ENCODE data around the gene CCR9. TPM values are rescaled to one million over a fixed set of nuclear protein-coding genes. Genes with fewer than 3 reads are reported as not detected.

The CCR9 gene
- total RNA-seq, 1 experiment from 2014 or later: not detected

DNA sequence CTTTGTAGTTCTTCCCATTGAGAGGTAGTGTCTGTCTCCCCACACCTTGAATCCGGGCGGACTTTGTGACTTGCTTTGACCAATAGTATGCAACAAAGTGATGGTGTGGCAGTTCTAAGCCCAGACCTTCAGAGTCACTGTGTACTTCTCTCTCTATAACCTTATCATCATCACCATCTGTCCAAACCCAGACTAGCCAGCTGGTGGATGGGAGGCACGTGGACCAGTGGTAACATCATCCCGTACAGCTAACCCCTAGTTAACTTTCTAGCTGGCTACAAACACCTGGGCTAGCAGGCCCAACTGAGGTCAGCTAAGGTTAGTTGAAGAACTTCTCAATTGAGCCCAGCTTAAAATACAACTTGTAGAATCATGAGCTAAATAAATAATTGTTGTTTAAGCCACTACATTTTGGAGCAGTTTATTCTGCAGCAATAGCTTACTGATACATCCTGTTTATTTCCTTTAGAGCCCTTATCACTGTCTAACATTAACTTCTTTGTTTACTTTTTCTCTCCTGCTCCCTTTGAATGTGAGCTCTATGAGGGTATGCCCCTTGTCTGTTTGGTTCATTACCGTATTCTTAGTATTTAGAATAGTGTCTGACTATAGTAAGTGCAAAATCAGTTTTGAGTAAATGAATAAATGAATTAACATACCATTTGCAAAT, 11.5 kb upstream of the CCR9 start:
- H3K79me2 ChIP-seq (ENCODE audit: low read length): no peaks in the 10 kb centered on the region
- no peaks in the 10 kb centered on the region for H4K20me1 ChIP-seq (ENCODE audit: insufficient read depth, low read depth, low read length)
- H3K27ac ChIP-seq (ENCODE audit: low read length): no peak overlapping the region
- H3K9me3 ChIP-seq (ENCODE audit: low read length): no peaks in the 10 kb centered on the region
- no peak overlapping the region for H3K4me3 ChIP-seq (ENCODE audit: low read length)
- H3K27me3 ChIP-seq (ENCODE audit: low read length): no peaks in the 10 kb centered on the region
- H3K9me2 ChIP-seq (replicated peaks; ENCODE audit: insufficient read depth, low read length): no peaks in the 10 kb centered on the region
- DNase-seq: no peak
- H3K36me3 ChIP-seq (ENCODE audit: insufficient read depth, low read length): no peaks in the 10 kb centered on the region
- no peak overlapping the region for H3K9ac ChIP-seq (ENCODE audit: low read length)
- no peak overlapping the region for H2AFZ ChIP-seq (ENCODE audit: low read length)
- no peaks in the 10 kb centered on the region for H3K4me1 ChIP-seq (ENCODE audit: low read length)
- no peak overlapping the region for H3K4me2 ChIP-seq (ENCODE audit: low read depth, low read length, poor library complexity, severe bottlenecking)

DNA sequence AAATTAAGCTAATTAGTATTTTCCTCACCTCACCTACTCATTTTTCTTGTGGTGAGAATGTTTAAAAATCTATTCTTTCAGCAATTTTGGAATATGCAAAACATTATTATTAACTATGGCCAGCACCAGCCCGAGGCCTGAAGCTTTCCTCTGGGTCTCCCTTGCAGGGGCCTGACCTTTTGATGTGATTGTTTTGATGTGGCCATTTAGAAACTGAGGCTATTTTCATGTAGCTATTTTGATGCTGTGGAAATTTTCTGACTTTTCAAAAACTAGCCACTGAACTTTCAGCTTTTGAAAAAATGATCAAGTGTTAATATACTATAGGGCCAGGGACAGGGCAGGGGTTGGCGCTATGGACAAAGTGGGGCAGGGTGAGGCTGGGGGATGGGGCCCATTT, 8.2 kb upstream of the CCR9 start:
- no peaks in the 10 kb centered on the region for H3K9me3 ChIP-seq (ENCODE audit: low read length)
- H3K27me3 ChIP-seq (ENCODE audit: low read length): no peaks in the 10 kb centered on the region
- no peaks in the 10 kb centered on the region for H3K9me2 ChIP-seq (replicated peaks; ENCODE audit: insufficient read depth, low read length)
- no peaks in the 10 kb centered on the region for H3K79me2 ChIP-seq (ENCODE audit: low read length)
- no peak overlapping the region for H2AFZ ChIP-seq (ENCODE audit: low read length)
- no peak overlapping the region for H3K4me3 ChIP-seq (ENCODE audit: low read length)
- DNase-seq: no peak
- H3K4me1 ChIP-seq (ENCODE audit: low read length): no peaks in the 10 kb centered on the region
- H3K36me3 ChIP-seq (ENCODE audit: insufficient read depth, low read length): no peaks in the 10 kb centered on the region
- H3K9ac ChIP-seq (ENCODE audit: low read length): no peak overlapping the region
- no peaks in the 10 kb centered on the region for H4K20me1 ChIP-seq (ENCODE audit: insufficient read depth, low read depth, low read length)
- no peak overlapping the region for H3K4me2 ChIP-seq (ENCODE audit: low read depth, low read length, poor library complexity, severe bottlenecking)
- no peak overlapping the region for H3K27ac ChIP-seq (ENCODE audit: low read length)

- no peaks in the 10 kb centered on the region for H4K20me1 ChIP-seq (ENCODE audit: insufficient read depth, low read depth, low read length)
- H3K27ac ChIP-seq (ENCODE audit: low read length): no peak overlapping the region
- no peaks in the 10 kb centered on the region for H3K27me3 ChIP-seq (ENCODE audit: low read length)
- H3K9me3 ChIP-seq (ENCODE audit: low read length): no peaks in the 10 kb centered on the region
- H3K4me2 ChIP-seq (ENCODE audit: low read depth, low read length, poor library complexity, severe bottlenecking): no peak overlapping the region
- H3K79me2 ChIP-seq (ENCODE audit: low read length): no peaks in the 10 kb centered on the region
- H3K4me1 ChIP-seq (ENCODE audit: low read length): no peaks in the 10 kb centered on the region
- DNase-seq: no peak
- H3K9me2 ChIP-seq (replicated peaks; ENCODE audit: insufficient read depth, low read length): no peaks in the 10 kb centered on the region
- H2AFZ ChIP-seq (ENCODE audit: low read length): no peak overlapping the region
- no peaks in the 10 kb centered on the region for H3K36me3 ChIP-seq (ENCODE audit: insufficient read depth, low read length)
- no peak overlapping the region for H3K9ac ChIP-seq (ENCODE audit: low read length)
- H3K4me3 ChIP-seq (ENCODE audit: low read length): no peak overlapping the region
These were observed 5.6 kb upstream of the CCR9 start for GRCh38 chr3:45880725-45881077.

GRCh38 chr3:45881078-45882022, 5.0 kb upstream of the CCR9 start:
- Histone ChIP-seq H3K27me3 (ENCODE audit: low read length) (no peaks in the 10 kb centered on the region), H3K79me2 (ENCODE audit: low read length) (no peaks in the 10 kb centered on the region), H3K4me3 (ENCODE audit: low read length) (no peak overlapping the region), H4K20me1 (ENCODE audit: insufficient read depth, low read depth, low read length) (no peaks in the 10 kb centered on the region), H3K36me3 (ENCODE audit: insufficient read depth, low read length) (no peaks in the 10 kb centered on the region), H3K27ac (ENCODE audit: low read length) (no peak overlapping the region), H2AFZ (ENCODE audit: low read length) (no peak overlapping the region), H3K9ac (ENCODE audit: low read length) (no peak overlapping the region), H3K9me2 (replicated peaks; ENCODE audit: insufficient read depth, low read length) (no peaks in the 10 kb centered on the region), H3K4me1 (ENCODE audit: low read length) (no peaks in the 10 kb centered on the region), H3K9me3 (ENCODE audit: low read length) (no peaks in the 10 kb centered on the region), H3K4me2 (ENCODE audit: low read depth, low read length, poor library complexity, severe bottlenecking) (no peak overlapping the region)
- no peak for DNase-seq

GRCh38 chr3:45884368-45885201, 1.8 kb upstream of the CCR9 start:
- H3K4me1 ChIP-seq (ENCODE audit: low read length): no peaks in the 10 kb centered on the region
- no peaks in the 10 kb centered on the region for H3K79me2 ChIP-seq (ENCODE audit: low read length)
- H2AFZ ChIP-seq (ENCODE audit: low read length): no peak overlapping the region
- H3K9me3 ChIP-seq (ENCODE audit: low read length): no peaks in the 10 kb centered on the region
- no peak overlapping the region for H3K4me2 ChIP-seq (ENCODE audit: low read depth, low read length, poor library complexity, severe bottlenecking)
- no peak overlapping the region for H3K4me3 ChIP-seq (ENCODE audit: low read length)
- no peaks in the 10 kb centered on the region for H4K20me1 ChIP-seq (ENCODE audit: insufficient read depth, low read depth, low read length)
- no peak overlapping the region for H3K27ac ChIP-seq (ENCODE audit: low read length)
- H3K9me2 ChIP-seq (replicated peaks; ENCODE audit: insufficient read depth, low read length): no peaks in the 10 kb centered on the region
- no peak for DNase-seq
- no peaks in the 10 kb centered on the region for H3K27me3 ChIP-seq (ENCODE audit: low read length)
- no peak overlapping the region for H3K9ac ChIP-seq (ENCODE audit: low read length)
- no peaks in the 10 kb centered on the region for H3K36me3 ChIP-seq (ENCODE audit: insufficient read depth, low read length)

DNA sequence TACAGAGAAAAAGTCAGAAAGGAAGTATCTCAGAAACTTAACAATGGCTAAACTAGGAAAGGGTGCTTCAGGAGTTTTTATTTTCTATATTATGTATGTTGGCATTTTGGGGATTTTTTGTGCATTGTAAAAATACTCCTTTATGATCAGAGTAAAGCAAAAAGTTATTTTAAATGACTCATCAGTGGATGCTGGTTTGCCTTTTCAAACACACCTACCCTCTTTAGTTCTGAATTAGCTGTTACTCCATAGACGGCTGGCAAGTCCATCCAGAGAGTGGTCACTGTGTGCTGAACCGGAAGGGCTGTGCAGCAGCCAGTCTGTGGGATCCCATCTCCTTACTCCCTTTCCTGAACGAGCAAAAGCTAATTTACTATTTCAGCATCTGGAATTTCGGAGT, 942 bp downstream of the CCR9 start:
- no peaks in the 10 kb centered on the region for H4K20me1 ChIP-seq (ENCODE audit: insufficient read depth, low read depth, low read length)
- no peak overlapping the region for H3K9ac ChIP-seq (ENCODE audit: low read length)
- no peak overlapping the region for H3K4me3 ChIP-seq (ENCODE audit: low read length)
- H3K9me3 ChIP-seq (ENCODE audit: low read length): no peaks in the 10 kb centered on the region
- no peaks in the 10 kb centered on the region for H3K79me2 ChIP-seq (ENCODE audit: low read length)
- H2AFZ ChIP-seq (ENCODE audit: low read length): no peak overlapping the region
- no peak overlapping the region for H3K27ac ChIP-seq (ENCODE audit: low read length)
- H3K36me3 ChIP-seq (ENCODE audit: insufficient read depth, low read length): no peaks in the 10 kb centered on the region
- H3K4me2 ChIP-seq (ENCODE audit: low read depth, low read length, poor library complexity, severe bottlenecking): no peak overlapping the region
- no peaks in the 10 kb centered on the region for H3K4me1 ChIP-seq (ENCODE audit: low read length)
- no peaks in the 10 kb centered on the region for H3K9me2 ChIP-seq (replicated peaks; ENCODE audit: insufficient read depth, low read length)
- no peak for DNase-seq
- no peaks in the 10 kb centered on the region for H3K27me3 ChIP-seq (ENCODE audit: low read length)

GRCh38 chr3:45887759-45888511, 1.6 kb downstream of the CCR9 start:
- no peak for DNase-seq
- Histone ChIP-seq H3K4me2 (ENCODE audit: low read depth, low read length, poor library complexity, severe bottlenecking) (no peak overlapping the region), H3K9me3 (ENCODE audit: low read length) (no peaks in the 10 kb centered on the region), H3K36me3 (ENCODE audit: insufficient read depth, low read length) (no peaks in the 10 kb centered on the region), H4K20me1 (ENCODE audit: insufficient read depth, low read depth, low read length) (no peaks in the 10 kb centered on the region), H3K4me3 (ENCODE audit: low read length) (no peak overlapping the region), H3K9me2 (replicated peaks; ENCODE audit: insufficient read depth, low read length) (no peaks in the 10 kb centered on the region), H3K9ac (ENCODE audit: low read length) (no peak overlapping the region), H3K4me1 (ENCODE audit: low read length) (no peaks in the 10 kb centered on the region), H3K79me2 (ENCODE audit: low read length) (no peaks in the 10 kb centered on the region), H3K27ac (ENCODE audit: low read length) (no peak overlapping the region), H3K27me3 (ENCODE audit: low read length) (no peaks in the 10 kb centered on the region), H2AFZ (ENCODE audit: low read length) (no peak overlapping the region)
